ENCODE measurements around the gene ZFHX3.

ZFHX3 gene

GRCh38 chr16:72857834-72858664, 189.9 kb downstream of the ZFHX3 start:
- DNase-seq: no peak
- Histone ChIP-seq H3K4me1 (peaks cover 36% of the 10 kb centered on the region), H3K36me3 (peaks cover 5% of the 10 kb centered on the region; the same call in 1 of the 2 replicates), H3K27me3 (no peaks in the 10 kb centered on the region), H3K9me3 (no peaks in the 10 kb centered on the region), H3K4me3 (ENCODE audit: low read depth, low read length) (no peak overlapping the region)
- no peak for TF ChIP-seq CTCF (IDR thresholded peaks at IDR 0.05; ENCODE audit: low read depth, low read length)

- no peaks in the 10 kb centered on the region for H3K27me3 ChIP-seq
- DNase-seq: peak; percentile 52
- H3K36me3 ChIP-seq: no peaks in the 10 kb centered on the region; the same call in 1 of the 2 replicates
- no peaks in the 10 kb centered on the region for H3K9me3 ChIP-seq
- TF ChIP-seq CTCF (IDR thresholded peaks at IDR 0.05; ENCODE audit: low read depth, low read length): peak; percentile 70
- H3K4me3 ChIP-seq (ENCODE audit: low read depth, low read length): no peak overlapping the region
- H3K4me1 ChIP-seq: peaks cover 36% of the 10 kb centered on the region
Observed at GRCh38 chr16:72856797-72857196, 191.1 kb downstream of the ZFHX3 start.

- TF ChIP-seq CTCF (IDR thresholded peaks at IDR 0.05; ENCODE audit: low read depth, low read length): no peak
- no peaks in the 10 kb centered on the region; the same call in 1 of the 2 replicates for H3K36me3 ChIP-seq
- no peaks in the 10 kb centered on the region for H3K27me3 ChIP-seq
- DNase-seq: no peak
- H3K4me1 ChIP-seq: peaks cover 37% of the 10 kb centered on the region
- H3K4me3 ChIP-seq (ENCODE audit: low read depth, low read length): no peak overlapping the region
- no peaks in the 10 kb centered on the region for H3K9me3 ChIP-seq
Observed at GRCh38 chr16:72854267-72854959, 193.5 kb downstream of the ZFHX3 start.

- Histone ChIP-seq H3K9me3 (no peaks in the 10 kb centered on the region), H3K27me3 (no peaks in the 10 kb centered on the region), H3K4me3 (ENCODE audit: low read depth, low read length) (no peak overlapping the region), H3K4me1 (peaks cover 33% of the 10 kb centered on the region), H3K36me3 (no peaks in the 10 kb centered on the region; the same call in 1 of the 2 replicates)
- DNase-seq: no peak
- no peak for TF ChIP-seq CTCF (IDR thresholded peaks at IDR 0.05; ENCODE audit: low read depth, low read length)
Observed at GRCh38 chr16:72853575-72854266, 194.2 kb downstream of the ZFHX3 start.

- no peak for DNase-seq
- Histone ChIP-seq H3K4me3 (ENCODE audit: low read depth, low read length) (no peak overlapping the region), H3K27me3 (no peaks in the 10 kb centered on the region), H3K36me3 (no peaks in the 10 kb centered on the region; the same call in 1 of the 2 replicates), H3K4me1 (peaks cover 39% of the 10 kb centered on the region), H3K9me3 (no peaks in the 10 kb centered on the region)
- TF ChIP-seq CTCF (IDR thresholded peaks at IDR 0.05; ENCODE audit: low read depth, low read length): no peak
Observed at GRCh38 chr16:72852421-72852820, 195.5 kb downstream of the ZFHX3 start.

Measured in BE2C (cell line).